Suppressor macrophage (primary cell): ENCODE data around the gene PRX.

Source experiments
- DNase-seq, 4 experiments: peaks; one replicate each; pipeline ENCODE4 v3.0.0-alpha.2; 2020 to 2022

PRX gene

DNA sequence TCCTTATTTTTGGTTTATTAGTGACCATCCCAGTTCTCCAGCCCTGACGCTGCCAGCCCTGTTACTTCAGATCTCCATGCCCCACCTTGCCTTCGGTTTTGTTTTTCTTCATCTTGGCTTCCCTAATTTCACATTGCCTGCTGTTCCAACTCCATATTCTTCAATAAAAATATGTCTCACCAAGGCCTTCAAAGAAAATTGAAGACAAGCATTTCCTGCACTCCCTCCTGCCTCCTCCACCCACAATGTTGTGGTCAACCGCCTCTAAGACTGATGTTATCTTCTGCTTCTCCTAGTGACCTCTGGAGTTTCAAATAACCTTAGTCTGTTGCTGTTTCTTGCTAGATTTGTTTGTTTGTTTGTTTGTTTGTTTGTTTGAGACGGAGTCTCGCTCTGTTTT lies 50.1 kb downstream of the PRX start:
- peak; percentile 69 to 82 (median 76) for DNase-seq

DNA sequence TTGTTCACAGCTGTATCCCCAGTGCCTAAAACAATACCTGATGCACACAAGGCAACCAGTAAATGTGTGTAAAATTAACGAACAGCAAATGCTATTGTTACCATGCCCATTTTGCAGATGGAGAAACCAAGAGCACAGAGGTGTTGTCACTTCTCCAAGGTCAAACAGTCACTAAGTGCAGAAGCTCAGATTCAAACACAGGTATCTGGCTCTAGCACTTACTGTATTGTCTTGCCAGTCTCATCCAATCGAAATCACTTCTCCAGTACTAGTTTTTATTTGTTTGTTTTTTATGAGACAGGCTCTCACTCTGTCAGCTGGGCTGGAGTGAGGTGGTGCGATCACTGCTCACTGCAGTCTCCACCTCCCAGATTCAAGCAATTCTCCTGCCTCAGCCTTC lies 51.0 kb downstream of the PRX start:
- no peak for DNase-seq

DNA sequence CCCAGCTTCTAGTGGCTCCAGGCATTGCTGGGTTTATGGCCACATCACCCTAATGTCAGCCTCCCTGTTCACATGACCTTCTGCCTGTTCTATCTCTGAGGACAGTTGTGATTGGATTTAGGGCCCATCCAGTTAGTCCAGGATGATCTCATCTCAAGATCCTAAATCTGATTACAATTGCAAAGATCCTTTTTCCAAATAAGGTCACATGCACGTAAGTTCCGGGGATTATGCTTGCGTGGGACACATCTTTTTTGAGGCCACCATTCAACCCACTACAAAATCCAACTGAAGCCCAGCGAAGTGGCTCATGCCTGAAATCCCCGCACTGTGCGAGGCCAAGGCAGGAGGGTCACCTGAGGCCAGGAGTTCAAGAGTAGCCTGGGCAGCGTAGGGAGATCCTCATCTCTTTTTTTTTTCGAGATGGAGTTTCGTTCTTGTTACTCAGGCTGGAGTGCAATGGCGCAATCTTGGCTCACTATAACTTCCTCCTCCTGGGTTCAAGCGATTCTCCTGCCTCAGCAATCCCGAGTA lies 52.4 kb downstream of the PRX start:
- DNase-seq: peak; percentile 79 to 91 (median 86)

DNA sequence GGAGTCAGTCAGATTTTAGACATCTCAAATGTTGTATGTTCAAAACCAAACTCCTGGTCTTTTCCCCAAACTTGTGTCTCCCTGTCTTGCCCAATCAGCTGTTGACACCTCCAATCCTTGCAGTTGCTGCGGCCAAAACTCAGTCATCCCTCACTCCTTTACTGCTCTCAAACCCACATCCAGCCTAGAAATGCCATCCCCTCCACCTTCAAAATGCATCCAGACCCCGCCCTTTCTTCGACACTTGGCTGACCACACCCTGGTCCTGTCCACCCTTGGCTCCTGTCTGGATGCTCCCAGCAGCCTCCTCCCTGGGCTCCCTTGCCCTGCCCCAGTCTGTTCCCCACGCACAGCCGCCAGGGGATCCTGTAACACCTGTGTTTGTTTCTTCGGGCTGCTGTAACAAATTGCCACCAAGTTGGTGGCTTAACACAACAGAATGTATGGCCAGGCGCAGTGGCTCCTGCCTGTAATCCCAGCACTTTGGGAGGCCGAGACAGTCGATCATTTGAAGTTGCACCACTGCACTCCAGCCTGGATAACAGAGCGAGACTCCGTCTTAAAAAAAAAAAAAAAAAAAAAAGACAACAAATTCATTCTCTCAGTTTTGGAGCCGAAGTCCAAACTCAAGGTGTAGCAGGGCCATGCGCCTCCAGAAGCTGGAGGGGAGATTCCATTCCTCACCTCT lies 53.0 kb downstream of the PRX start:
- DNase-seq: no peak

DNA sequence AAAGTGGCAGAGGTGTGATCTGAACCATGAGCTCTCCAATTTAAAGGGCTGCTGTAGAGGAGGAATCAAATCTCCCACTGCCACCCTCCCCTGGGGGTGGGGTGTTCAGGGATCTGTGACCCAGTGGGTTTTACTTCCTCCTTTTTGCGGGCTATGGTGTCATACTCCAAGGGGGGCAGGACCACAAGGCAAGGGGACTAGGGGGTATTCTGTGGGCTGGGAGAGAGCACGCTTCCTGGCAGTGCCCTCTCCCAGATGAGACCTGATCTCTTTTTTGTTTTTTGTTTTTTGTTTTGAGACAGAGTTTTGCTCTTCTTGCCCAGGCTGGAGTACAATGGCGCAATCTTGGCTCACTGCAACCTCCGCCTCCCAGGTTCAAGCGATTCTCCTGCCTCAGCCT lies 54.4 kb downstream of the PRX start:
- DNase-seq: peak; percentile 85 to 93 (median 89)

DNA sequence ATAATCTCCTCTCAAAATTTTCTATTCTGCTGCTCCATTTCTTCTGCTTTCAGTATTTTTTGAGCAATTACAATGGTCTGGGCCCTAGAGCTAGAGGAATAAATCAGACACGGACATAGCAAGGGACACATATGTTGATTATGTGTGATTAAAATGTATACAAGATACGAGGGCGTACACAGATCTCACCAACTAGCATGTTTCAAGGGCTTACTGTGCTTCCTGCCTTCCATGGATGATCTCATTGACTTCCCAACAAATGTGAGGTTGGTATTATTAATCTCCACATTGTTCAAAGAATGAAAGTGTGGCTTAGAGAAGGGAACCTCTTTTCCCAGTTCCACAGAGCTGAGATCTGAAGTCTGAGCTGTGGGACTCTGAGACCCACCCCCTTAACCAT lies 55.5 kb downstream of the PRX start:
- DNase-seq: no peak

DNA sequence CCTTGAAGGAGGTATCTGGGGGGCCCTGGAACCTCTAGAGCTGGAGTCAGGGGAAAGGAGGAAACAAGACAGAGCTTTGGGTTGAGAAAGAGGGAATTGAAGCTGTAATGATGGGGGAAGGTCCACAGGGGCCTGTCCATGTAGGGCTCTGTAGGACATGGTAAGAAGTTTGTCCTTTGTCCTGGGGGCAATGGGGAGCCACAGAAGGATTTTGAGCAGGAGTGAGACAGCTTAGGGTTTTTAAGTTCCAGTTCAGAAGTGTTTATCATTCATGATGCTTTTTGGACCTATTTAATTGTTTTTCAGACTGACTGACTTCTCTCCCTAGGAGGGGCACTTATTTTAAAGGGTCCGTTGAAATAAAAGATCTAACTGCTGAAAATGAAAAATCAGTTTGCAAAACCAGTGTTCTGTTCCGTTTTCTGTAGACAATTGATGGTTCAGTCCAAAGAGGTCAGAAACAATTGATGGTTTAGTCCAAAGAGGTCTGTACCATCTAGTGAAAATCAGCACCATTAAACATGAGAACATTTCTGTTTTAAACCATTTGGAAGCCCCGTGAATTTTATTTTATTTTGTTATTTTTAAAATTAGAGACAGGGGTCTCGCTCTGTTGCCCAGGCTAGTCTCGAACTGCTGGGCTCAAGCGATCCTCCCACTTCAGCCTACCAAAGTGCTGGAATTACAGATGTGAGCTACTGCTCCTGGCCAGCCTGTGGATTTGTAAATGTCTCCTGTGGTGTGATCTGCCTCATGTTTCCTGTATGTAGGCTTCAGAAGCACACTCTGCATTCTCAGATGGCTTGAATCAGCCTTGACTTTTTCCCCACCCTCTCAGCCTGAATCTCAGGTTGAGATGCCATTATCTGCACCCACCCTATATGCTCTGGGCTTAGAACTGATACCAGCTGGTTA lies 56.2 kb downstream of the PRX start:
- peak in 2 of 4 experiments; percentile 38 to 41 for DNase-seq

DNA sequence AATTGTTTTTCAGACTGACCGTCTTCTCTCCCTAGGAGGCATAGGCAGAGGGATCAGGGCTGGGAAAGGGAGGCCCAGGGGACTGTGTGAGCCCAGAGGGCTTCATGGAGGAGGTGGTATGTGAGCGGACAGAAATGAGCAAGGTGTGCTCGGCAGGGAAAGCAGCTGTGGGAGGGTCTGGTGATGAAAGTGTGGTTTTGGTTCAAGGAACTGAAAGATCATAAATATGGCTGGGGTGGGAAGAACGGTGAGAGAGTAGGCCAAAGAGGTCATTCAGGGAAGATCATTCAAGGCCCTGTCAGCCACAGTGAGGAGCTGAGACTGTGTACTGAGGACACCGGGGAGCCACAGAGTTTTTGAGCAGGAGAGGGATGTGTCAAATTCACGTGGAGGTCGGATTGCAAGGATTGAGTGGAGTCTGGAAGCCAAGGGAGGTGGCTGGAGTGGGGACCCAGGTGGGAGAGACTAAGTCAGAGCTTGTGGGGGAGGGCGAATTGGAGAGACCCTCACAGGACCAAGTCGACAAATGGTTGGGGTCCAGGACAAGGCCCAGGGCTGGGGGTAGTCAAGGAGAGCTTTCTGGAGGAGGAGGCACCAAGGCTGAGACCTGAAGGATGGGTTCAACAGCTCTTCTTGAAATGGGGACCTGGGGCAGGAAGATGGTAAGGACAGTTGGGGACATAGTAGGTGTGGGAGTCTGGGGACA lies 57.0 kb downstream of the PRX start:
- no peak for DNase-seq

DNA sequence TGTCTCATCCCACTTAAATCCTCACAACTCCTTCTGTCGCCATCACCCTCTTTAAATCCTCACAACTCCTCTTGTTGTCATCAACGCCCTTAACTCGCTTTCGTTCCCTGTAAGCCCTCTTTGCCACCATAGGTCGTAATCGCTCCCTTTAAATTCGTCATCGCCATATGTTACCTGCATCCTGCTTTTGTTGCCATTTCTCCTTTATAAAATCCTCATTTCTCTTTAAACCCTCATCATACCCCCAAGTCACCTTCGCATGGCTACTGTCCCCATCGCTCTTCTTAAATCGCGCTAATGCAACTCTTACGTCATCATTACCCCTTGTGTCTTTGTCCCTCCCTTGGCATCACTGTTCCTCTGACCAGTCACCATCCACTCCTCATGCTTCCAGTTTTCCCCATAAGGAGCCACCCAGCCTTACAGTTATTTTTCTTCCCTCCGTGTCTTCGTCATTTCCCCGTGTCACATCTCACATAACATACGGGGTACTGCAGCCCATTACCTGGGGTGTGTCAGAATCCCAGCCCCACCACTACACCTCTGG lies 64.1 kb downstream of the PRX start:
- peak; percentile 31 to 68 (median 49) for DNase-seq

DNA sequence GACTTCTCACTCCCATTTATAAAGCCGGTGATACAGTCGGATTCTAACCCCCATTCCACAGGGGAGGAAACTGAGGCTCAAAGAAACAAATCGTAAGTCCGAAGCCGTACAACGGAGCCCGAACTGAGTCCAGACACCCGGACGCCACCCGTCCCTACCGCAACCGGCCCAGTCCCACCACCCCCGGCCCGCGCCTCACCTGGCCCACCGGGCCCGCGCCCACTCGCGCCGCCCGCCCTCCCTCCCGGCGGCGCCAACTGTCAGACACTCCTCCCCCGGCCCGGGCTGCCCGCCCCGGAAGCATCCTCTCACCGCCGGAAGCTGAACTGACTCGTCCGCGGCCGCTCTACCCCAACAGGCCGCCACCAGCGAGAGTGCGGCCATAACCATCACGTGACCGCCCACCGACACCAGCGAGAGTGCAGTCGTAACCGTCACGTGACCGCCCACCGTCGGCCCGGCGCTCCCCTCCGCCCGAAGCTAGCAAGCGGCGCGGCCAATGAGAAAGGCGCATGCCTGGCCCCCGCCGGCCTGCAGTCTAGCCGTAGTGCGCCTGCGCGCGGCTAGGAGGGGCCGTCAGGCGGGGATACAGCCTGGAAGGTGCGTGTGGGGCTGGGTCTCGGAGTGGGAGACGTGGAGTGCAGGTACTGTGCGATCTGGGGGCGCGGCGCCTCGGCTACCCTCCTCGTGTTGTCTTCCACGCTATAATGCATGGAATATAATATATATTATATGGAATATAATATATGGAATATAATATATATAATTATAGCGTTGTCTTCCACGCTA lies 64.9 kb downstream of the PRX start, which contains the start of the genes C19orf47 and PLD3:
TSS of gene C19orf47 (minus strand) at position 273 of the 789 bp plus-strand sequence. CDS start 6,540 bp downstream, outside the sequence.
TSS of gene PLD3 (plus strand) at position 571 of the 789 bp plus-strand sequence. CDS start 17,789 bp downstream, outside the sequence.
- DNase-seq: peak; percentile 99 to 100 (median 100)

DNA sequence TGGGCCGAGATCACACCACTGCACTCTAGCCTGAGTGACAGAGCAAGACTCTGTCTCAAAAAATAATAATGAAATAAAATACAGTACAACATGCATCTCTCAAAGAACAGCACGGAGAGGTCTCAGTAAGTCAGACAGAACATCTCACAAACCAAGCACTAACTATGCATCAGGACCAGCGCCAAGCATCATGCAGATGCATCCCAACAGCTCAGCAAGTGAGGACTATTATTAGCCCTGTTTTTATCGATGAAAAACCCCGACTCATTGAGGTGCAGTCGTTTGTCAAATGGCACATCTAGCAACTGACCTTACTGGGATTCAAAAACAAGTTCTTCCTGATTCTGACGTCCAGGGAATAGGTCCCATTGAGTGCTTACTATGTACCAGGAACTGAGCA lies 68.8 kb downstream of the PRX start:
- no peak for DNase-seq
